Suprapubic skin (tissue), 4 donors: Measurements from ENCODE around the gene POLR2A.

Source experiments
- POLR2A ChIP-seq, 2 donors: fragments of 450-650 bp; IDR thresholded peaks; one replicate each; pipeline ENCODE4 v1.6.1; 2017; ENCODE audit warnings: antibody characterized with exemption in 2 of 2, mild to moderate bottlenecking in 2 of 2, moderate library complexity in 2 of 2
- POLR2AphosphoS5 ChIP-seq, 3 donors: sonication (generic); formaldehyde crosslinking; IDR thresholded peaks; one replicate each; pipeline ENCODE4 v1.6.1; 2017; ENCODE audit warnings: antibody characterized with exemption in 3 of 3
- TF ChIP-seq, protein P1 (sequence below), 2 donors: fragments of 200-600 bp in 1 of 2; fragments of 450-650 bp in 1 of 2; sonication (generic) in 1 of 2; IDR thresholded peaks; one replicate each; pipeline ENCODE4 v1.5.1; 2016 to 2019; ENCODE audit warnings: antibody characterized with exemption in 2 of 2, mild to moderate bottlenecking in 1 of 2, moderate library complexity in 1 of 2

DNA sequence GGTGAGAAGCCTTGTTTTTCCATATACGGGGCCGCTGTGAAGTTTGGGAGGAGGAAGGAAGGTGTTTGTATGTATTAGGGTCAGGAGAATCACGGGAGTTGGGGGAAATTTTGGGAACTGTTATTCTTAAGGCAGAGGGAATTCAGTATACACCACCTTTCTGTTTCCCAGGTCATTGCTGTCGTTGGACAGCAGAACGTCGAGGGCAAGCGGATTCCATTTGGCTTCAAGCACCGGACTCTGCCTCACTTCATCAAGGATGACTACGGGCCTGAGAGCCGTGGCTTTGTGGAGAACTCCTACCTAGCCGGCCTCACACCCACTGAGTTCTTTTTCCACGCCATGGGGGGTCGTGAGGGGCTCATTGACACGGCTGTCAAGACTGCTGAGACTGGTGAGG is 17.6 kb downstream of the POLR2A start:
- TF ChIP-seq, protein P1, sequence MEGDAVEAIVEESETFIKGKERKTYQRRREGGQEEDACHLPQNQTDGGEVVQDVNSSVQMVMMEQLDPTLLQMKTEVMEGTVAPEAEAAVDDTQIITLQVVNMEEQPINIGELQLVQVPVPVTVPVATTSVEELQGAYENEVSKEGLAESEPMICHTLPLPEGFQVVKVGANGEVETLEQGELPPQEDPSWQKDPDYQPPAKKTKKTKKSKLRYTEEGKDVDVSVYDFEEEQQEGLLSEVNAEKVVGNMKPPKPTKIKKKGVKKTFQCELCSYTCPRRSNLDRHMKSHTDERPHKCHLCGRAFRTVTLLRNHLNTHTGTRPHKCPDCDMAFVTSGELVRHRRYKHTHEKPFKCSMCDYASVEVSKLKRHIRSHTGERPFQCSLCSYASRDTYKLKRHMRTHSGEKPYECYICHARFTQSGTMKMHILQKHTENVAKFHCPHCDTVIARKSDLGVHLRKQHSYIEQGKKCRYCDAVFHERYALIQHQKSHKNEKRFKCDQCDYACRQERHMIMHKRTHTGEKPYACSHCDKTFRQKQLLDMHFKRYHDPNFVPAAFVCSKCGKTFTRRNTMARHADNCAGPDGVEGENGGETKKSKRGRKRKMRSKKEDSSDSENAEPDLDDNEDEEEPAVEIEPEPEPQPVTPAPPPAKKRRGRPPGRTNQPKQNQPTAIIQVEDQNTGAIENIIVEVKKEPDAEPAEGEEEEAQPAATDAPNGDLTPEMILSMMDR (IDR thresholded peaks at IDR 0.05), result no peak
- TF ChIP-seq POLR2A (IDR thresholded peaks at IDR 0.05), result no peak
- no peak for TF ChIP-seq POLR2AphosphoS5 (IDR thresholded peaks at IDR 0.05)
